Activated CD8-positive, alpha-beta memory T cell treated with anti-CD3 and anti-CD28 coated beads, Interleukin-2, amount 10 ng/mL, durations not matched to agents 7 days and 5 days (primary cell): ENCODE results near the gene KIAA1755. TPM values are rescaled to one million over a fixed set of nuclear protein-coding genes. Genes with fewer than 3 reads are reported as not detected.
"Not testable (repeated sequence)": the region's sequence is repeated elsewhere in the genome, so short reads cannot be mapped to it uniquely, and the experiment has no call there.

Experiments used
- ATAC-seq: fragments of 150-1000 bp; cut with Tn5 transposase; one replicate; pipeline ENCODE4 v1.10.0; 2021; ENCODE audit warnings: moderate library complexity
- CTCF ChIA-PET: fragments of 350-600 bp; sonication (Branson Sonifier 250); formaldehyde crosslinking; loops from one replicate; lab custom pipeline; 2021; ENCODE audit warnings: antibody characterized with exemption; lab: Charles Lee
- DNase-seq: peaks from one replicate; pipeline ENCODE4 v3.0.0-alpha.2; 2020
- H3K27ac Mint-ChIP-seq: one replicate; pipeline ENCODE4 v1.8.0; 2021; ENCODE audit warnings: mild to moderate bottlenecking, mixed read lengths
- H3K27me3 Mint-ChIP-seq: one replicate; pipeline ENCODE4 v1.8.0; 2021; ENCODE audit warnings: mixed read lengths
- H3K36me3 Mint-ChIP-seq: one replicate; pipeline ENCODE4 v1.8.0; 2021; ENCODE audit warnings: mild to moderate bottlenecking, mixed read lengths
- H3K4me1 Mint-ChIP-seq: one replicate; pipeline ENCODE4 v1.8.0; 2021; ENCODE audit warnings: mixed read lengths
- H3K4me3 Mint-ChIP-seq: one replicate; pipeline ENCODE4 v1.8.0; 2021; ENCODE audit warnings: mild to moderate bottlenecking, moderate library complexity, mixed read lengths
- H3K9me3 Mint-ChIP-seq: one replicate; pipeline ENCODE4 v1.8.0; 2022; ENCODE audit warnings: low read depth, mixed read lengths
- total RNA-seq, 2 experiments: library from RNA; stranded (reverse); gene quantifications; one replicate each; pipeline ENCODE4 v1.2.3, GENCODE V29; 2021

Gene KIAA1755
- total RNA-seq, 2 experiments from 2014 or later: not detected

- CTCF ChIA-PET: no interaction called here
Observed at GRCh38 chr20:38299963-38300362, 39.4 kb upstream of the KIAA1755 start.

GRCh38 chr20:38298768-38299288 lies 38.3 kb upstream of the KIAA1755 start:
- H3K4me3 Mint-ChIP-seq: no peak overlapping the region
- DNase-seq (no peak), ATAC-seq (no peak)
- H3K4me1 Mint-ChIP-seq: peaks cover 6% of the 10 kb centered on the region
- H3K9me3 Mint-ChIP-seq: no peaks in the 10 kb centered on the region
- no peaks in the 10 kb centered on the region for H3K36me3 Mint-ChIP-seq
- CTCF ChIA-PET: no interaction called here
- no peak overlapping the region for H3K27ac Mint-ChIP-seq
- peaks cover 33% of the 10 kb centered on the region for H3K27me3 Mint-ChIP-seq

More at GRCh38 chr20:38299963-38300362, 39.4 kb upstream of the KIAA1755 start:
- no peaks in the 10 kb centered on the region for H3K36me3 Mint-ChIP-seq
- ATAC-seq (no peak), DNase-seq (no peak)
- no peak overlapping the region for H3K27ac Mint-ChIP-seq
- H3K27me3 Mint-ChIP-seq: peaks cover 42% of the 10 kb centered on the region
- no peaks in the 10 kb centered on the region for H3K9me3 Mint-ChIP-seq
- peaks cover 17% of the 10 kb centered on the region for H3K4me1 Mint-ChIP-seq
- no peak overlapping the region for H3K4me3 Mint-ChIP-seq

- peaks cover 26% of the 10 kb centered on the region for H3K27me3 Mint-ChIP-seq
- H3K27ac Mint-ChIP-seq: no peak overlapping the region
- ATAC-seq: no peak
- H3K36me3 Mint-ChIP-seq: no peaks in the 10 kb centered on the region
- CTCF ChIA-PET: no interaction called here
- H3K9me3 Mint-ChIP-seq: no peaks in the 10 kb centered on the region
- H3K4me1 Mint-ChIP-seq: no peaks in the 10 kb centered on the region
- no peak for DNase-seq
- no peak overlapping the region for H3K4me3 Mint-ChIP-seq
Observed at GRCh38 chr20:38297916-38298674, 37.6 kb upstream of the KIAA1755 start.

- Mint-ChIP-seq H3K36me3 (no peaks in the 10 kb centered on the region), H3K4me1 (no peaks in the 10 kb centered on the region), H3K27me3 (peaks cover 18% of the 10 kb centered on the region), H3K27ac (no peak overlapping the region), H3K4me3 (no peak overlapping the region), H3K9me3 (no peaks in the 10 kb centered on the region)
- CTCF ChIA-PET: no interaction called here
- ATAC-seq: no peak
- DNase-seq: no peak
Observed at GRCh38 chr20:38296433-38296832, 35.9 kb upstream of the KIAA1755 start.

- no peak for DNase-seq
- CTCF ChIA-PET: no interaction called here
- no peaks in the 10 kb centered on the region for H3K36me3 Mint-ChIP-seq
Observed at GRCh38 chr20:38295811-38296210, 35.3 kb upstream of the KIAA1755 start.

GRCh38 chr20:38294076-38294591 lies 33.6 kb upstream of the KIAA1755 start:
- CTCF ChIA-PET: no interaction called here
- DNase-seq: no peak
- Mint-ChIP-seq H3K4me3 (no peak overlapping the region), H3K27ac (no peak overlapping the region), H3K4me1 (no peaks in the 10 kb centered on the region), H3K9me3 (no peaks in the 10 kb centered on the region), H3K36me3 (no peaks in the 10 kb centered on the region), H3K27me3 (peaks cover 13% of the 10 kb centered on the region)
- ATAC-seq: no peak

More at GRCh38 chr20:38295811-38296210, 35.3 kb upstream of the KIAA1755 start:
- Mint-ChIP-seq H3K27ac (no peak overlapping the region), H3K9me3 (no peaks in the 10 kb centered on the region), H3K4me3 (no peak overlapping the region), H3K27me3 (peaks cover 12% of the 10 kb centered on the region), H3K4me1 (no peaks in the 10 kb centered on the region)
- no peak for ATAC-seq

GRCh38 chr20:38293491-38294065 lies 33.0 kb upstream of the KIAA1755 start:
- no peaks in the 10 kb centered on the region for H3K9me3 Mint-ChIP-seq
- CTCF ChIA-PET: no interaction called here
- ATAC-seq (no peak), DNase-seq (no peak)
- no peaks in the 10 kb centered on the region for H3K36me3 Mint-ChIP-seq
- no peak overlapping the region for H3K4me3 Mint-ChIP-seq
- H3K4me1 Mint-ChIP-seq: no peaks in the 10 kb centered on the region
- H3K27me3 Mint-ChIP-seq: peaks cover 14% of the 10 kb centered on the region
- H3K27ac Mint-ChIP-seq: no peak overlapping the region

GRCh38 chr20:38291966-38292365 lies 31.4 kb upstream of the KIAA1755 start:
- ATAC-seq (no peak), DNase-seq (no peak)
- peaks cover 25% of the 10 kb centered on the region for H3K27me3 Mint-ChIP-seq
- no peaks in the 10 kb centered on the region for H3K36me3 Mint-ChIP-seq
- no peak overlapping the region for H3K27ac Mint-ChIP-seq
- no peaks in the 10 kb centered on the region for H3K9me3 Mint-ChIP-seq
- no peak overlapping the region for H3K4me3 Mint-ChIP-seq
- peaks cover 3% of the 10 kb centered on the region for H3K4me1 Mint-ChIP-seq
- CTCF ChIA-PET: no interaction called here

GRCh38 chr20:38290829-38291814 lies 30.6 kb upstream of the KIAA1755 start:
- H3K4me1 Mint-ChIP-seq: peaks cover 3% of the 10 kb centered on the region
- CTCF ChIA-PET: interaction anchor here (1.3 kb wide), 1 partner anchor 11 kb away, joined by 5 read pairs; no protein-coding TSS in a partner anchor
- H3K27me3 Mint-ChIP-seq: peaks cover 28% of the 10 kb centered on the region
- ATAC-seq (no peak), DNase-seq (no peak)
- H3K4me3 Mint-ChIP-seq: no peak overlapping the region
- no peak overlapping the region for H3K27ac Mint-ChIP-seq
- no peaks in the 10 kb centered on the region for H3K9me3 Mint-ChIP-seq
- no peaks in the 10 kb centered on the region for H3K36me3 Mint-ChIP-seq

GRCh38 chr20:38286586-38287531 lies 26.3 kb upstream of the KIAA1755 start:
- no peaks in the 10 kb centered on the region for H3K36me3 Mint-ChIP-seq
- CTCF ChIA-PET: no interaction called here
- ATAC-seq: no peak
- DNase-seq: no peak
- H3K9me3 Mint-ChIP-seq: no peaks in the 10 kb centered on the region
- H3K27me3 Mint-ChIP-seq: peaks cover 23% of the 10 kb centered on the region
- no peak overlapping the region for H3K27ac Mint-ChIP-seq
- no peak overlapping the region for H3K4me3 Mint-ChIP-seq
- H3K4me1 Mint-ChIP-seq: peaks cover 3% of the 10 kb centered on the region

- DNase-seq: no peak
- Mint-ChIP-seq H3K27ac (no peak overlapping the region), H3K36me3 (no peaks in the 10 kb centered on the region), H3K4me3 (no peak overlapping the region), H3K27me3 (peaks cover 15% of the 10 kb centered on the region), H3K4me1 (peaks cover 3% of the 10 kb centered on the region), H3K9me3 (no peaks in the 10 kb centered on the region)
- CTCF ChIA-PET: no interaction called here
- ATAC-seq: no peak
Observed at GRCh38 chr20:38284893-38285444, 24.4 kb upstream of the KIAA1755 start.

GRCh38 chr20:38284066-38284650 lies 23.6 kb upstream of the KIAA1755 start:
- CTCF ChIA-PET, DNase-seq, H3K36me3 Mint-ChIP-seq, H3K4me3 Mint-ChIP-seq, H3K9me3 Mint-ChIP-seq, ATAC-seq, H3K27ac Mint-ChIP-seq, H3K4me1 Mint-ChIP-seq: not testable (repeated sequence)
- peaks cover 19% of the 10 kb centered on the region for H3K27me3 Mint-ChIP-seq
